ENCODE results near the gene GRB10.
"Not testable (repeated sequence)": the region's sequence is repeated elsewhere in the genome, so short reads cannot be mapped to it uniquely, and the experiment has no call there.

DNA sequence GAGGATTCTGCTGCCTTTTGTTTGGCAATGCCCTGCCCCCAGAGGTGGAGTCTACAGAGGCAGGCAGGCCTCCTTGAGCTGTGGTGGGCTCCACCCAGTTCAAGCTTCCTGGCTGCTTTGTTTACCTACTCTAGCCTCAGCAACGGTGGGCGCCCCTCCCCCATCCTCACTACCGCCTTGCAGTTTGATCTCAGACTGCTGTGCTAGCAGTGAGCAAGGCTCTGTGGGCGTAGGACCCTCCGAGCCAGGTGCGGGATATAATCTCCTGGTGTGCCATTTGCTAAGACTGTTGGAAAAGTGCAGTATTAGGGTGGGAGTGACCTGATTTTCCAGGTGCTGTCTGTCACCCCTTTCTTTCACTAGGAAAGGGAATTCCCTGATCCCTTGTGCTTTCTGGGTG lies 206.3 kb downstream of the GRB10 start:
- TF ChIP-seq FOXM1, BHLHE40, LEF1 (IDR thresholded peaks at IDR 0.05; ENCODE audit: borderline replicate concordance): not testable (repeated sequence)
